ENCODE data around the gene TLN1.

TLN1 gene, protein sequence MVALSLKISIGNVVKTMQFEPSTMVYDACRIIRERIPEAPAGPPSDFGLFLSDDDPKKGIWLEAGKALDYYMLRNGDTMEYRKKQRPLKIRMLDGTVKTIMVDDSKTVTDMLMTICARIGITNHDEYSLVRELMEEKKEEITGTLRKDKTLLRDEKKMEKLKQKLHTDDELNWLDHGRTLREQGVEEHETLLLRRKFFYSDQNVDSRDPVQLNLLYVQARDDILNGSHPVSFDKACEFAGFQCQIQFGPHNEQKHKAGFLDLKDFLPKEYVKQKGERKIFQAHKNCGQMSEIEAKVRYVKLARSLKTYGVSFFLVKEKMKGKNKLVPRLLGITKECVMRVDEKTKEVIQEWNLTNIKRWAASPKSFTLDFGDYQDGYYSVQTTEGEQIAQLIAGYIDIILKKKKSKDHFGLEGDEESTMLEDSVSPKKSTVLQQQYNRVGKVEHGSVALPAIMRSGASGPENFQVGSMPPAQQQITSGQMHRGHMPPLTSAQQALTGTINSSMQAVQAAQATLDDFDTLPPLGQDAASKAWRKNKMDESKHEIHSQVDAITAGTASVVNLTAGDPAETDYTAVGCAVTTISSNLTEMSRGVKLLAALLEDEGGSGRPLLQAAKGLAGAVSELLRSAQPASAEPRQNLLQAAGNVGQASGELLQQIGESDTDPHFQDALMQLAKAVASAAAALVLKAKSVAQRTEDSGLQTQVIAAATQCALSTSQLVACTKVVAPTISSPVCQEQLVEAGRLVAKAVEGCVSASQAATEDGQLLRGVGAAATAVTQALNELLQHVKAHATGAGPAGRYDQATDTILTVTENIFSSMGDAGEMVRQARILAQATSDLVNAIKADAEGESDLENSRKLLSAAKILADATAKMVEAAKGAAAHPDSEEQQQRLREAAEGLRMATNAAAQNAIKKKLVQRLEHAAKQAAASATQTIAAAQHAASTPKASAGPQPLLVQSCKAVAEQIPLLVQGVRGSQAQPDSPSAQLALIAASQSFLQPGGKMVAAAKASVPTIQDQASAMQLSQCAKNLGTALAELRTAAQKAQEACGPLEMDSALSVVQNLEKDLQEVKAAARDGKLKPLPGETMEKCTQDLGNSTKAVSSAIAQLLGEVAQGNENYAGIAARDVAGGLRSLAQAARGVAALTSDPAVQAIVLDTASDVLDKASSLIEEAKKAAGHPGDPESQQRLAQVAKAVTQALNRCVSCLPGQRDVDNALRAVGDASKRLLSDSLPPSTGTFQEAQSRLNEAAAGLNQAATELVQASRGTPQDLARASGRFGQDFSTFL (N-terminal part only)

DNA sequence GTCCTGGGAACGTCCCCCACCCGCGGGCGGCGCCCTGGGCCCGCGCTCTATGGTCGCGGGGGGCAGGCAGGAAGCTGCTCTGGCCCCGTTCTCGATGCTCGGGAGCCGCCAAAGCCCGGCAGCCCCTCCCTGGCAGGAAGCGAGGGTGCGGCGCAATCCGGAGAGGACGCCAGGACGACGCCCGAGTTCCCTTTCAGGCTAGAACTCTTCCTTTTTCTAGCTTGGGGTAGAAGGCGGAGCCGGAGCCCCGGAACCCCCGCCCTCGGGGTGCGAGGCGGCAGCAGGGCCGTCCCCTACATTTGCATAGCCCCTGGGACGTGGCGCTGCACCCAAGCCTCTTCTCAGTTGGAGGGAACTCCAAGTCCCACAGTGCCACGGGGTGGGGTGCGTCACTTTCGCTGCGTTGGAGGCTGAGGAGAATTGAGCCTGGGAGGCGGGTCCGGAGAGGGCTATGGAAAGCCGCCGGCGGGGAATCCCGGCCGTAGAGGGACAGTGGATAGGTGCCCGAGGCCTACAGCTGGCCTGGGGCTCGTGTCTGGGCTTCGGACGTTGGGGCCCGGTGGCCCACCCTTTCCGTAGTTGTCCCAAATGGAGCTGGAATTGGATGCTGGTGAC, at the start of gene TLN1, which contains the start of gene CREB3:
Gene TLN1 (minus strand): TSS at position 11 of the 615 bp plus-strand sequence. CDS start 6,501 bp downstream, outside the sequence.
Gene CREB3 (plus strand): TSS at position 482 of the 615 bp plus-strand sequence. CDS start 107 bp downstream, at position 589.
- peak; percentile 96 for DNase-seq (ENCODE audit: low read depth)

DNA sequence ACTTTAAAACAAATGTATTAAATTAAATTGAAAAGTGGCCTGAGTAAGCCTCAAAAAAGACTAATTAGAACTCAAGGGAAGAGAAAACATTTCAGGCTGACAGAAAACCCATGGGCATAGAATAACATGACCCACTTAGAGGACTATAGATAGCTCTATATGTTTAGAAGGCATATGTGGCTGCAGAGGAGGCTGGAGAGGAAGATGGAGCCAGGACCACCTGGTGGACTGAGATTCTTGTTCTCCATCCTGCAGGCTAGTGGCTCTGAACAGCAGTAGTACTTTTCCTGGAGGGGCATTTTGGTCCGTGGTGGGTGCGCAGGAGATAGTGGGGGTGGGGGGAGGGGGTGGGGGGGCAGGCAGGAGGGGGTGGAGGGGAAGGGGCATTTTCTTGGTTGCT, 49.1 kb upstream of the TLN1 start:
- DNase-seq (ENCODE audit: low read depth) = no peak

DNA sequence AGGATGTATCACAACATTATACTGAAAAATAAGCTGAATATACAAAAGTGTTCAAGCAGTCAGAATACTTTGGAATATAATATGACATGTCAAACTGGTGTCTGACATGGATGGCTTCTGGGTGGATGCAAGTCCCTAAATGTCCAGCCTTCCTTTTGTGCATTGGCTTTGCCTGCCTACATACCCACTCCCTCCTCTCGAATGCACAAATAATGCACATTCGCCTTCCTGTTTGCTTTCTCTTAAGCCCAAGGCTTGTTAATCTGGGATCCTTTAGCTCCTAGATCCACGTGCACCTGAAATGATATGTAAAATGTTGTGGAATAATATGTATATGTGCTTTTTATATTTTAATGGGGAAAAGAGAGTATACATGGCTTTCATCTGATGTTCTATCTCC, 46.5 kb upstream of the TLN1 start:
- DNase-seq (ENCODE audit: low read depth) = no peak

DNA sequence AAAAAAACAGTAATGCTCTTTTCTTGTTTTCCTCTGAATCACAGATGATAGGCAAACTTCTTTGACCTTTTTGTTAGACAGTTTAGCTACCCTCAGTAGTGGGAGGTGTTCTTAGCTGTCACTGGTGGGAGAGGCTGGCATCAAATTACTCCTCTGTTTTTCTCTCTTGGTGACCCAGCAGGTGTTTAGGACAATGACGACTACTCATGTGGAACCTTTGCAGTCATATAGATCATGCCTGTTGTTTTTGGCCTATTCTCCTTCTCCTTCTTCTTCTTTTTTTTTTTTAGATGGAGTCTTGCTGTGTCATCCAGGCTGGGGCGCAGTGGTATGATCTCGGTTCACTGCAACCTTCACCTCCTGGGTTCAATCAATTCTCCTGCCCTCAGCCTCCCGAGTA, 44.0 kb upstream of the TLN1 start:
- DNase-seq (ENCODE audit: low read depth) = no peak

DNA sequence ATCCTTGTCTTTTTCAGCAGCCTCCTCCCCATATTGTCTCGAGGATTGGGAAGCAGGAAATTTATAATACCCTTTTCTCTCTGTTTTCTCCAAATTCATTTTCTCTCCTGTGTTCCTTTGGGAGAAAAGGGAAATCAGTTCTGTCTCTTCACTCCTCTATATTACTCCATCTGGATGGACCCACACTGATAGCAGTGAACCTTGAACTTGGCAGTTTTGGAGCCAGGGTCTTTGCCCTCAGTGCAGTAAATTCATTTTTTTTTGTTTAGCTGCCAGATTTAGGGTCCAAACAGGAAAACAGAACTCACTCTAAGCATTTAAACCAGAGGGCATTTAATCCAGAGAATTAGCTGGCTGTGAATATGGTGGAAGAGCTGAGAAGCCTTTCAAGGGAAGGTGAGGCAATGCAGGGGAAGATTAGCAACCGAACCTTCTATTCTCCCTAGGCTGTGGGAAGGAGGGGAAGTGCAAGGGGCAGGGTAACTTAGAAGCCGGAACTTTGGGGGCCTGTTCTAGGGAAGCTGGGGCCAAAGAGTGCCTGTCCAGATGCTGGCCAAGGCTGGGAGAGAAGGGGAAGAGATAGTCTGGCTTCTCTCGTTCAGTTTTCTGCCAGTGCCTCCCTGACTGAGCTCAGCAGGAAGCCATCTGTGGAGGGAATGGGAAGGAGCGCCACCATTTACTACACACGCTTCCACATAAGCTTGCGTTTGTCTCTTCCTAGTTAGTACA, 43.1 kb upstream of the TLN1 start:
- DNase-seq (ENCODE audit: low read depth) = no peak

DNA sequence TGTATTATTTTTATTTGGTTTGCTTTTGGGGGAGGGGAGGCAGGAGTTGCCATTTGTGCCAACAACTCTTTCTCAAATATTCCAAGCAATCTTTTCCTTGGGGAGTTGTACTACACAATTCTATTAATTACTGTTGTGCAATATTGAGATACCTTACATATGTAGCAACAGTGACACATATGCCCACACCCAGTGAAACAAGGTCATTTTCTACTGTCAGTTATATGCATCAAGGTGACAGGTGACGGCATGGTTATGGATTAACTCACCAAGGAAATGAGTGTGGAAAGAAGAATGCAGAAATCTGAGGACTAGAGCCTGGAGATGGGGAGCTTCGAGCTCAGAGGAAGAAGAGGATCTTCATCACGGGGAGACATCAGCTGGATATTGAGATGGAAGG, 39.9 kb upstream of the TLN1 start:
- no peak for DNase-seq (ENCODE audit: low read depth)

DNA sequence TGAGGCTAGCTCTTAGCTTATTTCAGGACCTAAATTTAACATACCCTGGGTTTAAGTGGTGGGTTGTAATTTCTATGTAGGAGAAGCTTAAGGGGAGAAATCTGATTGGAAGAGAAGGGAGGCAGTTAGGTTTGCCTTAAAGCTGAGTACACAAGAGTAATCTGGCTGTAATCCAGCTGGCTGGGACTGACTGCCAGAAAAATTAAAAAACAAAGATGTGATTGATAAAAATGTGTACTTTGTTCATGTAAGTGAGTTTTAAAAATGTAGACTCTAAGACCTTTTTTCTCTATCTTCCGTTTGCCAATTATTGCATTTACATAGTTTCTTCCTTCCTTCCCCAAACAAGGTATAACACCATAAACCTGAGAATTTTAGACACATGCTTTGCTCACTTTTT, 39.5 kb upstream of the TLN1 start:
- no peak for DNase-seq (ENCODE audit: low read depth)

DNA sequence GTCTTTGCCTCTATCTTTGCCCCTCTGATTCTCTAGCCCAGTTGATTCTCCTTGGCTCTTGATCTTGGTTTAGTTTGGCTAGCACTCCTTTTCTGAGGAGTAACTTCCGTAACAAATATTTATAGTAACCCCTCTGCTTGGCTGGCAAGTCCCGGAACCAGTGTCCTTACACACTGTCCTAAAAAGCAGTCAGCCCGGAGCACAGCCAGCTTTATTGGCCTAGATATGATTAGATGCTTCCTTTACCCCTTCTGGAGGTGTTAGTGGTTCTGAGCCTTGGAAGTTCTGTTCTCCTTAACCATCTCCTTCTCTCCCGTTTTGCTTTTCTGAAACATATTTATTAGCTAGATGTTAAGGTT, 39.1 kb upstream of the TLN1 start:
- no peak for DNase-seq (ENCODE audit: low read depth)

DNA sequence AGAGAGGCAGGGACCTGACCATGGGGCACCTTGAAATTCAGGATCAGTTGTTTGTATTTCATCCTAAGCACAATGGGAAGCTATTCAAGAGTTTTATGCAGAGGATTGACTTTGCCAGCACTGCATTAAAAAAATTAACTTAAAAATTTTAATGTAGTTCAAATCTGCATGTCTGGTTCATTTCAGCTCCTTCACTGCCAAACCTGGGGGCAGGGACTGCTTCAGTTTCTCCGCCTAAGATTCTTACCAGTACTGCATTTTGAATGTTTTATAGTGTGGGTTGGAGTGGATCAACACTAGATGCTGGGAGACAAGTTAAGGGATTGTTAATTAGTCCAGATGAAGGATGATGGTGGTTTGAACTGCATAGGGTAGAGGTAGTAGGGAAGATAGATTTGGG, 37.8 kb upstream of the TLN1 start:
- no peak for DNase-seq (ENCODE audit: low read depth)

DNA sequence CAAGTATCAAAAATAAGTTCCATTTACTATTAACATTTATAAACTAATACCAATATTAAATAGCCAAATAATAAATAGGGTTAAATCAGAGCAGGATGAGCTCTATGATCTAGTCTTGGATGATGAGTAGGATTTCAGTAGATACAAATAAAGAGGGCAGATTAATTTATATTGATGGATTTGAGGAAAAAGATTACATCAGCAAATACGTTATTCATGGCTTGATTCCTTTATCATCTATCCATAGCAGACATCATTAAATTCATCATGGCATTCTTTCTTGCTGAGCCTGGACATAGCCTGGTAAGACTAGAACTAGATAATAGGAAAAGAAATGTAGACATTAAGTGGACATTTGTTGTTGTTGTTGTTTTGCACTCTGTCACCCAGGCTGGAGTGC, 35.5 kb upstream of the TLN1 start:
- DNase-seq (ENCODE audit: low read depth) = no peak

DNA sequence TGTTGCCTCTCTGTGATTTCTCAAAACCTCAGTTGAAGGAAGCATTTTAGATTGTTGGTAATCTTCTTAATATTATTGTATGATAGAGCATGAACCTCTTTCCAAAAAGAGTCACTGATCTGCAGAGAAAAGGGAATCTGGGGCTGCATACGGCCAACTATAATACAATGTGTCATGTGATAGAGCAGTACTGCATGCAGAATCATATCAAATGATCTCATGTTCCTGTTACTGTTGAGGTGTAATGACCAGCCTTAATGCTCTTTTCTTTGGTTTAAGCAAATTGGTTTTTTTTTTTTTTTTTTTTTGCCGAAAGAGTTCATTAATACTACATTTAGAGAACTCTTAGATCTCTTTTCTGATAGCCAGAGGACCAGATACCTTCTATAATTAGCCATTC, 35.0 kb upstream of the TLN1 start:
- DNase-seq (ENCODE audit: low read depth) = no peak

DNA sequence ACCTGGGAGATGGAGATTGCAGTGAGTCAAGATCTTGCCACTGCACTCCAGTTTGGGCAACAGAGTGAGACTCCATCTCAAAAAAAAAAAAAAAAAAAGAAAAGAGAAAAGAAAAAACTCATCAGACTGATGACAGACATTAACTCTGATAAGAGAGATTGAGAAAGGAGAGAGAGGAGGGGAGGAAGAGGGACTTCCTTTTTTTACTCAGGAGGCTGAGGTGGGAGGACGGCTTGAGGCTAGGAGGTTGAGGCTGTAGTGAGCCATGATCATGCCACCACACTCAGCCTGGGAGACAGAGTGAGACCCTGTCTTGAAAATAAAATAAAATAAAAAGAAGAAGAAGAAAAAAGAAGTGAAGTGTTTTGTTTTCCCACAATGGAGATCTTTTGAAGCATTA, 31.8 kb upstream of the TLN1 start:
- DNase-seq (ENCODE audit: low read depth) = no peak

DNA sequence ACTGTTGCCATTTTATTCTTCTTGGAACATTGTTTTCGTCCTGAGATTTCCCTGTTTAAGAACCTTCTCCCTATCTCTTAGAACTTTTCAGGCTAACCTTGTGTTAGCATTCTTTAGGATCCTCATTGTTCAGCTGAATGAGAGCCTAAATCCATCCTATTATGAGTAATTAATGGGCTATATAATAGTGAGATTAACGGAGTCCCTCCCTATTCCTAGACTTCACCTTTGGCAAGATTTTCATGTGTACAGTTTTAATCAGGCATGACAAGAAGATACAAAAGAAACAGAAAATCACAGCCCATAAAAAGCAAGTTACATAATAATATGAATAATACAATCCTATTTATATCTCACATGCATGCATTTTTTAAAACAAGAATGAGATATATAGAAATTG, 31.2 kb upstream of the TLN1 start:
- DNase-seq (ENCODE audit: low read depth) = no peak

DNA sequence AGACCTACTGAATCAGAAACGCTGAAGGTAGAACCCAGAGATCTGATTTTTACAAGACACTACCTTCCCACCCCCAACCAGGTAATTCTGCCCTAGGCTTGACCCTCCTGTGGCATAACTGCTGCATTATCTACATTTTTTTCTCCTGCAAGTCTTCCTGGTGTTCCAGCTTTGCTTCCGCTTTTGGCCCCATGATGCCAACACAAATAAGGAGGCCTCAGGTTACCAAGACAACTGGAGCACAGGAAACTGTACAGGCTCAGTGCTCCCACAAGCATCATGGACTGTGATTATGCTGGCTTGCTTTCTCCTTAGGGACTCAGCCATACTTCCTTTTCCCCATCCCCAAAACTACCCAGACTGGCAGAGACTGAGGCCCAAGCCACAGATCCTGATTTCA, 28.7 kb upstream of the TLN1 start:
- DNase-seq (ENCODE audit: low read depth) = no peak

DNA sequence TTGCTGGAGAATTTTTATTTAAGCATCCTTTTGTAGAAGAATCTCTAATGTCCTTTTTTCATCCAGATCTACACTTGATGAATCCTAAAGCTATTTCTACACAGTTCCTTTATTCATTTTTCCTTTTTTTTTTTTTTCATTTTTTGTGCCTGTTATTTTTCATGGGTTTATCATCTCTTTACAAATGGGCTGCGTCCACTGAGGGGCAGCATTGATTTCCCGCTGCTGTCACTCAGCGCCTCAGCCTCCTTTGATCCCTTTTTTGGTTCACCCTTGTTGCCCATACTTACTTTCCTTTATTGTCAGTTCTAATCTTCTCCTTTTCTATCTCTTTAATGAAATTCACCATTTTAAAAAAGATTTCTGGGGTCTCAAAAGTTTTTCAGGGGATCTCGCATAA, 27.8 kb upstream of the TLN1 start:
- no peak for DNase-seq (ENCODE audit: low read depth)

DNA sequence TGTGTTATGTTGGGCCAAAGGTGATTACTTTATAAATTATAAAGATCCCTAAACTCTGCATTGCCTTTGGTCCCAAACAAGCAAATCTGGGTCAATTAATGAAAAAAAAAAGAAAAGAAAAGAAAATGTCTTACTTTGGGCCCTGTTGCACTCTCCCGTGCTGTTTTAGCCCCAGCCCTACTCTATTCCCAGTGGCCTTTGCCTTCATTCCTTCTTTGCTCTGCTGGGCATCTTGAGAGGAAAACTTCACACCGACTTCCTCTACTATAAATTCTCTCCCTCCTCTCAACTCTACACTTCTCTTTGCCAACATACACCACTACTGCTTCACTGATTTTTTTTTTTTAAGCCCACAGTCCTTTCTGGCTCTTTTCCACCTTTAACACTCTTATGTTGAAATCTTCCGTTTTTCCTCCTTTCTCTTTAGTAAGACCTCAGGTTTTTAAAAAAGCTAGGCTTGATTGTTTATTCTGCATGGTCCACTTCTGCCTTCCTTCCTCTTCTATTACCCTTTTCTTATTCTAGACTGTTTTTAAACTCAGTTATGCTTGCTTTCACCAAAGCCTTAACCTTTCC, 26.6 kb upstream of the TLN1 start:
- no peak for DNase-seq (ENCODE audit: low read depth)

DNA sequence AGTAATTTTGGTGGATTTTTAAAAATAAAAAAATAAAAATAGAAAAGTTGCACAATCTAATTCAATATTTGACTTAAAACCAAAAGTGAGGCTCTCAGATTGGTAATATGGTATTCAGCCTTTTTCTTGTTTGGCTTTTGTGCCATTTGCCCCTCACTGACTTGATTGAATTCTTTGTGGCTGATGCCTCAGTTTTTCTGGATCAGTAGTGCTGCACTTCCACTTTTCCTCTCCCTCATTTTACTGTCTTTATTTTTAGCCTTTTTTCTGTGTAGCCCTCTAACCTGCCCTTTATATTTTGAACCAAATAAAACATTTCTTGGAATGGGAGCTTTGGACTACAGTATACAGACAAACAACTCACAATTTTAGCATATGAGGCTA, 25.9 kb upstream of the TLN1 start:
- no peak for DNase-seq (ENCODE audit: low read depth)

DNA sequence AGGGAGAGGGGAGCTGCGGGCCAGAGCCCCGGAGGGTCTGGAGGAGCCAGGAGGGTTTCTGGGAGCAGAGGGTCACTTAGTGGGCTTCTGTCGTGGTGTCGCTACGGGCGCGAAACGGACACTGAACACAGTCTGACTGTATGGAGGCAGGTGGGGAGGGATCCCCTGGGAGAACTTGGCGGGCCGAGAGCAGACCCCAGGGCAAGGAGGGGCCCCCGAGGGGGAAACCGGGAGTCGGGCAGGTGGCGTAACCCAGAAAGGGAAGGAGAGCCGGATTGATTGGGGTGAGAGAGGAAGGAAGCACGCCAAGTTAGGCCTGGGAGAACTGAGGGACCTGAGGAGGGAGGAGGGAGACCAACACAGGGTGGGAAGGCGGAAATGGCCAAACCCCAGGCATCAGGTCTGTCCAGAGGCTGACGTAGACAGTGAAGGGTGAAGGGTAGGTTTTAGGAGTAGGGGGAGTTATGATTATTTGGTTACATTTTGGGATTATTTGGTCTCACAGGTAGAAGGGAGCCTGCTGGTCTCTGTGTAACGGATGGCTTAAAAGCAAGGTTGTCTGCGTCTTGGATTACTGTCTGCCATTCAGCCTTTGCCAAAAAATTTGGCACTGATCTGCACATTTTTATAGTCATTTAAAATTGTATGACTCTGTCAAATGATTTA, 25.4 kb upstream of the TLN1 start:
- DNase-seq (ENCODE audit: low read depth) = peak; percentile 7

DNA sequence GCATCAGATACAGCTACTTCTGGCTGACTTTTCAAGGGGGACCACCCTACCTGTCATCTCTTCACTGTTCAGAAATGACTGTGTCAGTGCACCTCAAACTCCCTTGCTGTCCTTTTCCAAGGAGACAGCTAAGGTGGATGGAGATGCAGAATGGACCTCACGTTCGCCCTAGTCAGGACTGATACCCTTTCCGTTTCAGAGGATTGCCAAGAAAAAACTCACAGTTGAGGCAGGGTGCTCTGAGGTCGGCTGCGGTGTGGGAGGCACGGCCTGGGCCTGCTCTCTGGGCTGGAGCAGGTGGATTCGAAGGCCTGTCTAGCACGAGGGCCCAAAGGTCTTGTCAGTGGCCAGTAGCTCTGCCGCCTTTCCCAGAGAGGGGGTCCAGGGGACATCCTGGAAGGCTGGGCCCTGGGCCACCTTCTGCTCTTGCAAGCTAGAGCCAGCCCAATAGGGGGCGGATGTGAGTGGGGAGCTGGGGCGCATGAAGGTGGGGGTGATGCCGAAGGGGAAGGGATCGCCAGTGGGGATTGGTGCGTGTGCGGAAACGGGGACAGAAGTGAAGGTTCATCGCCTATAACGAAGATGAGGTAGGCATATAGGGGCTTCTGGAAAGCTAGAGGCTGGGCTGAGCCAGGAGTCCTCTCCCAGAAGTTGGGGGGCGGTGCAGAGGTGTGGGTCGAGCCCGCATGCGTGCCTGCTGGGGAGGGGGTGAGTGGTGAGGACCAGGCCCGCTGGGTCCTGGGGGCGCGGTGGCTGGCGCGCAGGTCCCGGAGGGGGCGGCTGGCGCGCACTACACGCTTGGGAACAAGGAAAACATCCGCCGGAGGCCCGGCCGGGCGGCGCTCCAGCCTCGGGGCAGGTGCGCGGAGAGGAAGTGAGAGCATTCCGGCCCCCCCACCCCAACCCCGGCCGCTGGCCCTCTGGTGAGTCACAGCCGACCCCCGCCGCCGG, 24.6 kb upstream of the TLN1 start:
- peak; percentile 75 for DNase-seq (ENCODE audit: low read depth)

Measured in activated T-cell treated with anti-CD3 and anti-CD28 coated beads for 24 hours (primary cell).